GM18907 (cell line): Measurements from ENCODE around the gene SREBF1.

ENCODE experiments used
- ATAC-seq: cut with Tn5 transposase; IDR thresholded peaks from one replicate; pipeline ENCODE4 v1.9.1; 2021; ENCODE audit warnings: mild to moderate bottlenecking, moderate library complexity; ENCODE audit not compliant: unreplicated experiment

The SREBF1 gene

DNA sequence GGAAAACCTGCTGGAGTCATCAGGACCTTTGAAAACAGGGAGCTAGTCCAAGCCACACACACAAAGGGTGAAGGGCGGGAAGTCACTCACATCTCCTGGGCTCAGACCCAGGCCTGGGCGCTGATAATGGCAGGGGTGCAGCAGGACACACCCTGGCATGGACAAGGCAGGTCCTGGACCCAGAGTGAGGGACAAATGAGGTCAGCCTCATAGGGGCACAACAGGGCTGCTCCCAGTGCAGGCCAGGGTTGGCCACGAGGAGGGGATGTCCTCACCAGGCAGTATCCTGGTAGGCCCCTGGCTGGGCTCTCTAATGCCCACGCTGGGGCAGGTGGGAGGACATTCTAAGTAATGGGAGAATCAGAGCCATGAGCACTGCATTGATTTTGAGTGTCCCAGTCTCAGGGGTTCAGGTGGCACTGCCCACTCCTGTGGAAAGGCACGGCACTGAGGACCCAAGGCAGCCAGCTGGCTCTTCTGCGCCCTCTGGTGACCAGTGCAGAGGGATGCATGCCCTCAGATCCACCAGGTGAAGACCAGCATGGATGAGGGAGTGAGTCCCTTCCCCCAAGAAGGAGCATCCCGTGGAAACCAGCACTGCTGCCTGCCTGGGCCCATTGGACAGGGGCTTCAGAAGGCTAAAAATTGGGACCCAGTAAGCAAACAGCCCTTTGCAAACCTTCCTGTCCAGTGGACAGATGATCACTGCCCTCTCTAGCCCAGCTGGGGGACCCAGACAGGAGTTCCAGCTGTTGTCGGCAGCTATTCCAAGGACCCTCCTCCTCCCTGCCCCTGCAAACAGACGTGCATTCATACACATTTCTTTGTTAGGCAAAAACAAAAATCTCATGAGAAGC, 23.4 kb upstream of the SREBF1 start:
- ATAC-seq: no peak

- no peak for ATAC-seq
These were observed 20.7 kb upstream of the SREBF1 start for GRCh38 chr17:17857496-17857895.

- no peak for ATAC-seq
These were observed 19.6 kb upstream of the SREBF1 start for GRCh38 chr17:17856386-17856785.

DNA sequence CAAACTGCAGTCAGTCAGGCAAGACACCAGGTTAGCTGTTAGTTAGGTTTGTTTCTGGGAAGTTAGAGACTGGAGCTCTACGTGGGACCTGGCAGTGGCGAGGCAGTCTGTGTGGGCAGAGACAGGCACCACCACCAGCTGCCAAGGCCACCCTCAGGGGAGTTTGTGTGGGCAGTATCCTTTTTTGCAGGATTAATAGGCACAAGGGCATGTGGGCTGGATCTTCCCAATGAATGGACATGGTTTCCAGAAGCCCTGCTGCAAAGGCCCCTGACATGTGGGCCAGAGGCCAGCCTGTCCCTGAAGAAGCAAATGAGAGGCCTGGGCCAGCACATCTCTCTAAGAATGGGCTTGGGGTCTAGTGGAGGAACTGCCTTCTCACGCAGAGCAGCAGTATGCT, 19.2 kb upstream of the SREBF1 start:
- ATAC-seq: no peak

GRCh38 chr17:17853811-17854447, 17.1 kb upstream of the SREBF1 start:
- no peak for ATAC-seq

DNA sequence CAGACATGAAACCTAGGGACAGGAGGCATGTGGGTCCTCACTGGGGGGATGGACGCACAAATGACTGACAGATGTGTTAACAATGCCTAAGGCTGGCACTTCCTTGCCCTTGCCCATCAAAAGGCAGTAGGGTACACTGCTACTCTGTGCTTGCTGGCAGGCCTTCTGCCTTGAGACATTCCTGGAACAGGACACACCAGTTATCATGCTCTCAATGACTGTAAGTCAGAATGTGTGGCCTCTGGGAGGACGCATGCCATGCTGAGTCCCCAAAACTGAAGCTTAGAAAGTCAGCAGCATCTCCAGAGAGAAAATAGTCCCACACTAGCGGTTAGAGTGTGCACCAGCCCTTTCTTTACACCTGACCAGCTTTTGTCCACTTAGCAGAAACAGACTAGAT, 16.1 kb upstream of the SREBF1 start:
- no peak for ATAC-seq

DNA sequence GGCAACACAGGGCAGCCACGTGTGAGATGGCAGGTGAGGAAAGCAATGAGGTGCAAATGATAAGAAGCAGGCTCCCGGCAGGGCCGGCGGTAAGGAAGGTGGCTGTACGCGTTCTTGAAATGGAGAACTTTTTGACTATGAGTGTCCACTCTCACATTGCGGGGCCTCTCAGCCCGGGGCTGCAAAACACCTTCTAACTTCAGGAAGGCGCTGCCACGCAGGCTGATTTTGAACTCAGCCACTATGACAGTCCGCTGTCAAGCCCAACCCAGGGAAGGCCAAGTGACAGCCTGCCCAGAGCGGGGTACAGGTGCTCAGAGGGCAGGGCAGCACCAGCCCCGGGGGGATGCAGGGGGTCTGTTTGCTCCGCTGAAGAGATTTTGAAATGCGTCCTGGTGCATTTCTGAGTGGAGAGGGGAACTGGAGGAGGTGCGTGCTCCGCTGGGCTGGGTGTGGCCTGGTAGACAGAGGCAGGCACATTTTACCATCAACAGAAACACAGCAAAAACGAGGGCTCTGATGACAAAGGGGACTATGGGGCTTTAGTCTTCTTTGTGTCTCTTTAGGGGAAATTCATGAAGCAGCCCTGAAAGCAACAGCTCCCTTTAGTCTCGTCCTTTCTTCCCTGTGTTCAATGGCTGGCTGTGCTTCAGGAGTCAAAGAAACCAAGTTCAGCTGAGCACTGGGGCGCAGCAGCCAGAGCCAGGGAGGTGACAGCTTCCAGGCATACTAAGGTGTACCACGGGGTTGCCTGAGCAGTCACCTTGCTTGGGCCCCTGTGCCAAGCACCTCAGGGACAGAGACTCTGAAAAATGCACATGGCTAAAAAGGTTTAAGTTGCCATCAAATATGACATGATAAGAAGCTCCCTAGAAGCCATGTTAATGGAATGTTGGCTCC, 14.6 kb upstream of the SREBF1 start:
- ATAC-seq: no peak

GRCh38 chr17:17849845-17850373, 13.1 kb upstream of the SREBF1 start:
- ATAC-seq: no peak

GRCh38 chr17:17849147-17849820, 12.5 kb upstream of the SREBF1 start:
- ATAC-seq: no peak

- ATAC-seq: no peak
These were observed 11.7 kb upstream of the SREBF1 start for GRCh38 chr17:17848311-17849082.

GRCh38 chr17:17847726-17848125, 10.9 kb upstream of the SREBF1 start:
- ATAC-seq: no peak

- ATAC-seq: no peak
These were observed 10.4 kb upstream of the SREBF1 start for GRCh38 chr17:17847118-17847689.

GRCh38 chr17:17846645-17847044, 9.9 kb upstream of the SREBF1 start:
- ATAC-seq: no peak

GRCh38 chr17:17846003-17846402, 9.2 kb upstream of the SREBF1 start:
- ATAC-seq: no peak

- ATAC-seq: no peak
These were observed 8.4 kb upstream of the SREBF1 start for GRCh38 chr17:17845046-17845775.

- ATAC-seq: no peak
These were observed 7.7 kb upstream of the SREBF1 start for GRCh38 chr17:17844500-17844899.

- ATAC-seq: no peak
These were observed 7.3 kb upstream of the SREBF1 start for GRCh38 chr17:17844079-17844478.

DNA sequence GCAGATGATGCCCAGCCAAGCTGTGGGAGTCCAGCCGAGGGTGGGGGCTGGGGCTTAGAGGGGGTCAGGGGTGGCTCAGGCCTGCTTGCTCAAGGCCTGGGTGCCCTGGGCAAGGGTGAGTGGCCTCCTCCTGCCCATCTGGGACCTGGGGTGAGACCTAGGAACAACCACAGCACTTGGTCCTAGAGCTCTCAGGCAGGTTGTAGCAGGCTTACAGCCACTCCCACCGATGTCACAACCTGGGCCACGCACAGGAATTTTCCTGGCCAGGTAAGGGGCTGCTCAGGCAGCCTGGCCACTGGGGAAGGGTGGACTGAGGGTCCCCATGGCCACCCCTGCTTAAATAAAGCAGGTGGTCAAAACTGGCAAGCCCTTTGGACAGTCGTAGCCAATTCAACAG, 6.3 kb upstream of the SREBF1 start:
- ATAC-seq: no peak
